Measurements from ENCODE around the gene ZNRF3.
"Not testable (repeated sequence)": the region's sequence is repeated elsewhere in the genome, so short reads cannot be mapped to it uniquely, and the experiment has no call there.

The ZNRF3 gene

DNA sequence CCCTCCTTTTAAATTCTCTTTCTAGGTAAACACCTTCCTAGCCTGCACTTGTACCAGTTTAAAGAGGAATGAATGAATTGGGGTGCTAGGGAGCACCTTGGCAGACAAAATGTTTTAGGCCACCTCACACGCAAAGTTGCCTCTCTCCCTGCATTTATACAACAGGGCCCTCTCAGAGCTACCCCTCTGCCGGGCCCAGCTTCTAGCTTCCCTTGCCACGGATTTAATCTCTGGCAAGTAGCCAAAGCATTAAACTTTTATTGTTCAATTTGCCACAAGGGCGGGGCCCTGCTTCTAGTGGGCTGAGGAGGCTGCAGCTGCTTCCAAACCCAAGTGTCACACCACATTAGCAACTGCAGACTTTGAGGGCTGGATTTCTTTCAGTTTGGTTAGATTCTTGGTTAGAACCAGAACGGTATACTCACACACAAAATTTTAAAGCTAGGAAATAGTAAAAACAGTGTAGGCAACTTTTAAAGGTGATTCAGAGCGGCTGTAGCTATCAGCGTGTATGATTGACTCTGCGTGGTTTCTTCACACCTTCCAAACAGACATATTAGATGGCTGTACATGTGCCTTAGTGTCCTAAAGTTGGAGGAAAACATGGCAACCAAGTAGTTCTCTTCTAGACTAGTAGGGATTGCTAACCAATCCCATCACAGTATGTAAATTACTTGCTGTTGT is 196.0 kb downstream of the ZNRF3 start:
- in situ Hi-C loops (cut with MboI; ENCODE audit: low sequenced_read_pairs), result no loop called here

DNA sequence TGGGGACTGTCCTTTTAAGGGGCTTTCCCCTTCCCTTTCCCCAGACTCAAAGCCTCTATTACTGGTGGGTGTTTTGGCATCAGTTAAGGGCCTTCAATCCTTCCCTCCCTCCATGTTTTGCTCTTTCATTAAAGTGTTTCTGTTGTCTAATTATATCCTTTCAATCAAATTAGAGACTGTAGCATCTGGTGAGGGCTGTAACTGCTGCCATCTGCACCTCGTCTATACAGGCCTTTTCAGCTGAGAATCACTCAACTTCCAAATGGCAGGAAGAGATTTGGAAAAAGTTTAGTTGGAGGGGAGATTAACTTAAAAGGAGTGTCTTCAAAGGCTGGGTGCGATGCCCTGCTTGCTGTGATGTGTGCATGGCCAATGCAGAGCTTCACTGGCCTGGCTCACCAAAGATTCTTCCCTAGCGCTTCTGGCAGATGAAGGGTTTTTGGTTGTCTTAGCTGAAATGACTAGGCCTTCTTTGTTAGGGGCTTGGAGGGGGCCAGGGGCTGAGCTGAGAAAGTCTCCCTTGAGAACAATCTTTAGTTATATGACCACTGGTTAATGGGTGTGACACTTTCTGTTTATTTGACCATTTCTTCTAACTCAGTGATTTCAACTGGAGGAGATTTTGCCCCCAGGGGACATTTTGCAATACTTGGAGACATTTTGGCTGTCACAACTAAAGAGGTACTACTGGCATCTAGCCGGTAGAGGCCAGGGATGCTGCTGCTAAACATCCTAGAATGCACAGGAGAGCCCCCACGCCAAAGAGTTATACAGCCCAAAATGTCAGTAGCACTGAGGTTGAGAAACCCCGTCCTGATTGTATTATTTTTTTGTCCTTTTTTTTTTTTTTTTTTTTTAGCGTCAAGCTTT is 197.0 kb downstream of the ZNRF3 start:
- in situ Hi-C loops (cut with MboI; ENCODE audit: low sequenced_read_pairs), result no loop called here

DNA sequence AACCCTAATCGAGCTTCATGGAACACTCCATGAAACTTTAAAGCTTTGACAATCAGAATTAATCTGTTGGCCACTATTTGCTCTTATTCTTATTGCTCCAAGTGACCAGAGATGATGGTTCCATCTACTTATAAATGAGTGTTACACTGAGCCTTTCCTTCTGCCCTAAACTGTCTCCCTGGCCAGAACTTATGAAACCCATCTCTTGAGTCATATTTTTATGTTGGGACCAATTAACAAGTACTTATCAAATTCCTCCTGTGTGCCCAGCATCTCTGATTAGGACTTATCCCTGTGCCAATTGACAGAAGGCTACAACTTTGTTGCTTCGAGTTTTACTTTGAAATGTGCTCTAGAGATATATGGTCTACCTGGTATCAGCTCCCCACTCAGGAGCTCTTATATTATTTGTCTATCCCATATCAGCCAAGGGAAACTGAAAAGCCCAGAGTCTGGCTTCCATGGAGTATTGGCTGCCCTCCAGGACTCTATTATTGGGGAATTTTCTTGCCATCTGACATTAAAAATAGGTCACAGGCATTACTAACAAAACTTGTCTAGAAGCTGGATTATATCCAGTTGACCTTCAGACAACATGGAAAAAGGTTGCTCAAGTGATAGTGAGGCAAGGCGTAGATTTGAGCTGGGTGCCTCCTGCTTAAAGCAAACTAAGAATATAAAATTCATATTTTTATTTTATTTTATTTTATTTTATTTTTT is 198.3 kb downstream of the ZNRF3 start:
- in situ Hi-C loops (cut with MboI; ENCODE audit: low sequenced_read_pairs), result no loop called here

DNA sequence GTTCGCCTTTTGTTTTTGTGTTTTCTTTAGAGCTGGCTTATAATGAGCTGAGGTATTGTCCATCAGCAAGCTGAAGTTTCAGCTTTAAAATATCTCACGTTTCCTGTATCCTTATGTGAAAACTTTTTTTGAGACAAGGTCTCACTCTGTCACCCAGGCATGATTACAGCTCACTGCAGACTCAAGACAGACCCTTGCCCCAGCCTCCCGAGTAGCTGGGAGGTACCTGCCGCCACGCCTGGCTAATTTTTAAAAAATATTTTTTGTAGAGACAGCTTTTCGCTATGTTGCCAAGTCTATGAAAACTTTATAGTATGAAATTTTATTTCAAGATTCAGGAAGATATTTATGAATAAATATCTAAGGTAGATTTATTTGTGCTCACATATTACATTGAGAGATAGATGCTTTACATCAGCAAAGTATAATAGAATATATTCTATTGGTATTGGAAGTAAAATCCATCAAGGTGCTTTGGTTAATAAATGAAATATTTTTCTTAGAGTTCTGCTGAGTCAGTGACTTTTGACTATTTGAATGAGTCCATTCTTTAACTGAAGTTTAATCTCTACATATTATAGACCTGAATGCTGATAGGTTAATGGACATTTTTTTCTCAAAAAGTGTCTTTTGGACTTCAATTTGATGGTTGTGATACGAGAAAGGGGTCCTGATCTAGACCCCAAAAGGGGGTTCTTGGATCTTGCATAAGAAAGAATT is 199.6 kb downstream of the ZNRF3 start:
- in situ Hi-C loops (cut with MboI; ENCODE audit: low sequenced_read_pairs), result no loop called here

DNA sequence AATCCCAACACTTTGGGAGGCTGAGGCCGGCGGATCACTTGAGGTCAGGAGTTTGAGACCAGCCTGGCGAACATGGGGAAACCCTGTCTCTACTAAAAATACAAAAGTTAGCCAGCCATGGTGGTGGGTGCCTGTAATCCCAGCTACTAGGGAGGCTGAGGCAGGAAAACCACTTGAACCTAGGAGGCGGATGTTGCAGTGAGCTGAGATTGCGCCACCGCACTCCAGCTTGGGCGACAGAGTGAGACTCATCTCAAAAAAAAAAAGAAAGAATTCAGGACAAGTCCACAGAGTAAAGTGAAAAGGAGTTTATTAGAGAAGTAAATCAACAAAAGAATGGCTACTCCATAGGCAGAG is 200.2 kb downstream of the ZNRF3 start:
- in situ Hi-C loops (cut with MboI; ENCODE audit: low sequenced_read_pairs), result not testable (repeated sequence)

DNA sequence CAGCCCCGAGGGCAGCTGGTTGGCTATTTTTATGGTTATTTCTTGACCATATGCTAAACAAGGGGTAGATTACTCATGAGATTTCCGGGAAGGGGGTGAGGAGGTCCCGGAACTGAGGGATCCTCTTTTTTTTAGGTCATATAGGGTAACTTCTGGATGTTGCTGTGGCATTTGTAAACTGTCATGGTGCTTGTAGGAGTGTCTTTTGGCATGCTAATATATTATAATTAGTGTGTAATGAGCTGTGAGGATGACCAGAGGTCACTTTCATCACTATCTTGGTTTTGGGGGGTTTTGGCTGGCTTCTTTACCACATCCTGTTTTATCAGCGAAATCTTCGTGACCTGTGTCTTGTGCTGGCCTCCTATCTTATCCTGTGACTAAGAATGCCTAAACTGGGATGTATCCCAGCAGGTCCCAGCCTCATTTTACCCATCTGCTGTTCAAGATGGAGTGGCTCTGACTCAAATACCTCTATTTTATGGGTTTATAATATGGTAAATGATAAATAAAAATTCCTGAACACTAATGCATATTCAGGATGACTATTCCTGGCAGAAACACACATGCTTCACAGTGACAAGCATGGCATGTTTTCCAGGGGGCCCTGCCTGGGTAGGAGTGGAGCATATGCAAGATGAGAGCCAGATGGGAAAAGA is 200.7 kb downstream of the ZNRF3 start:
- in situ Hi-C loops (cut with MboI; ENCODE audit: low sequenced_read_pairs), result no loop called here

DNA sequence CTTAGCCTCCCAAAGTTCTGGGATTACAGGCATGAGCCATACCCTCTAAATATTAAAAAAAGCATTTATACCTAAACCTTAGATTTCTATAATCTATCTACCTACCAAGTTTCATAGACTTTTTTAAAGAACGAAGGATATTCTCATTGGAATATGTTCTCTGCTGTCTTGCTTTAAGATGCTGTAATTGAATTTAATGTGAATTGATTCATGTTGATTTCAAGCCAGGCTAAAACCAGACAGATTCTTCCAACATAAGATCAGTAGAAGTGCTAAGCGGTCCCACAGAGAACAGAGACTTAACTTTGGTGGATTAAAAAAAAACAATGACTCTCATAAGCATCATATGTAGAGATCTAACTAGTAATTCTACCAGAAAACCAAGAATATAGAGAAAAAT is 203.6 kb downstream of the ZNRF3 start:
- in situ Hi-C loops (cut with MboI; ENCODE audit: low sequenced_read_pairs), result no loop called here

DNA sequence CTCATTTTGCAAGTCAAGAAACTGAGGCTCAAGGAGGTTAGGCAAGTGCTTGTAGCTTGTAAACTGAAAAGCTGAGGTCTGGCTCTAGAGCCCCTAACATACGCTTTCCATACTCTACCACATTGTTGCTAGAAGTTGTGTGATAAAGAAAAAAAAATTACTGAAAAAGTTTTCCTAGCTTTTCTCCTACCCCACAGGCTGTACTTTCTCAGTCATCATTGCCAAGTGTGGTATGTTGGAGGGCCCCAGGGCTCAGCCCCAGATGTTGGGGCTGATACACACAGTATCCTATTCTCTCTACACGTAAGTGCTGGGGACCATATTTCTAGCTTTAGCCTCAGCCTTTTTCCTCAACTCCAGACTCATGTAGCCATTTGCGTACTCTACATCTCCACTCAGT is 205.4 kb downstream of the ZNRF3 start:
- in situ Hi-C loops (cut with MboI; ENCODE audit: low sequenced_read_pairs), result no loop called here

DNA sequence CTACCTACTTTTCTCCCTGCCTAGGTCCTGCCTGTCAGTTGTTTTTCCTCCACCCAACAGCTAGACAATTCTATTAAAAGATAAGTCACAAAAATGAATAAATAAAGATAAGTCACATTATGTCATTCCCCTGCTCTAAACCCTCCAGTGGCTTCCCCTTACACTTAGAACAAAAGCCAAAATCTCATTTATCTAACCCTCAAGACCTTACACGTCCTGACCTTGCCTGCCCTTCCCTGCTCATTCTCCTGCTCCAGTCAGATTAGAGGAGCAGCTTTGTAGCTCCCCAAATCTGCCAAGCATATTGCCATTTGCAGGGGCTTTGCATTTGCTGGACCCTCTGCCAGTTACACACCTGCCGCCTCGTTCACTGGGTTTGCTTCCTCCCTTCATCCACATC is 206.1 kb downstream of the ZNRF3 start:
- in situ Hi-C loops (cut with MboI; ENCODE audit: low sequenced_read_pairs), result no loop called here

DNA sequence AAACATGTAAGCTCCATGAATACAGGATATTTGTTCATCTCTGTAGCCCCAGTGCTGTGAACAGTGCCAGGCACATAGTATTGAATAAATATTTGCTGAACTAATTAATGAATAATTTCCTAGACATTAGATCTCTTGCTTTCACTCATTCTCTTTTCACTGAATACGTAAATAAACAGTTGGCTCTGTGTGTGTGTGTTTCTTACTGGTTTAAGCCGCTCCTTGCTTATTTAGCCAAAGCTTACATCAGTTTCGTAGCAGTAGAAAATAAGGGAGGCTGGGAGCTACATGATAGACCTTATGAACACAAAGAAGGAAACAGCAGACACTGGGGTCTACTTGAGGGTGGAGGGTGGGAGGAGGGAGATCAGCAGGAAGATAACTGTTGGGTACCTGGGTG is 206.7 kb downstream of the ZNRF3 start:
- in situ Hi-C loops (cut with MboI; ENCODE audit: low sequenced_read_pairs), result no loop called here

DNA sequence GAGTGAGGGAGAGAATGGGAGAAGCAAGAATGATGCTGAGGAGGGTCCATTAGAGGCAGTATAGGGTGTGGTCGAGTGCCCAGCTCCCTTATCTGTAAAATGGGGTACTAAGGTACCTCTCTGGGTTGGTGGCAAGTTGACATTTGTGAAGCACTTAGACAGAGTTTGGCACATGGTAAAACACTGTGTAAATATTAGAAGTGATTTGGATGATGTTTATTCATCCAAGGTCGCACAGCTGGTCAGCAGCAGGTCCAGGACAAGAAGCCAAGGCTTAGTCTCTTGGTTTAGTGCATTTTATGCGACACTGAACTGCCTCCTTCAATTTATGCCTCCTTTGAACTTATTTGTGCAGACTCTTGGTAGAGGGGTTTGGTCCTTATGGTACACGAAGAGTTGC is 208.9 kb downstream of the ZNRF3 start:
- in situ Hi-C loops (cut with MboI; ENCODE audit: low sequenced_read_pairs), result no loop called here

DNA sequence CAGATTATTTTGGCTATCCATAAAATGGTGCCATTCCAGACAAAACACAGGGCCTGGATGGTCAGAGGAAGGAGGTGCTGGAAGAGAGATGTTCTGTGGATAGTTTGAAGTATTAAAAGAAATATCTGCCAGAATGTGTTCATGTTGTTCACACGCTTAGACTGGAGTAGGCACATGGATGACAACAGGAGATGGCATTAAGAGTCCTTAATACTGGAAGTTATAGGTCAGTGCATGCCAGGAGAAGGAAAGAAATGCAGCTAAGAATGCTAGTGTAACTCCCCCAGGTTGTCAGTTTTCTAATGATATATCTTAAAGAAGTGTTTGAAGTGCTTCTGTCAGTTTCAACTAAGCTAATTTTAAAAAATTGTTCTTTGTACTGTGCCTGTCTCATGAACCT is 209.7 kb downstream of the ZNRF3 start:
- in situ Hi-C loops (cut with MboI; ENCODE audit: low sequenced_read_pairs), result no loop called here

DNA sequence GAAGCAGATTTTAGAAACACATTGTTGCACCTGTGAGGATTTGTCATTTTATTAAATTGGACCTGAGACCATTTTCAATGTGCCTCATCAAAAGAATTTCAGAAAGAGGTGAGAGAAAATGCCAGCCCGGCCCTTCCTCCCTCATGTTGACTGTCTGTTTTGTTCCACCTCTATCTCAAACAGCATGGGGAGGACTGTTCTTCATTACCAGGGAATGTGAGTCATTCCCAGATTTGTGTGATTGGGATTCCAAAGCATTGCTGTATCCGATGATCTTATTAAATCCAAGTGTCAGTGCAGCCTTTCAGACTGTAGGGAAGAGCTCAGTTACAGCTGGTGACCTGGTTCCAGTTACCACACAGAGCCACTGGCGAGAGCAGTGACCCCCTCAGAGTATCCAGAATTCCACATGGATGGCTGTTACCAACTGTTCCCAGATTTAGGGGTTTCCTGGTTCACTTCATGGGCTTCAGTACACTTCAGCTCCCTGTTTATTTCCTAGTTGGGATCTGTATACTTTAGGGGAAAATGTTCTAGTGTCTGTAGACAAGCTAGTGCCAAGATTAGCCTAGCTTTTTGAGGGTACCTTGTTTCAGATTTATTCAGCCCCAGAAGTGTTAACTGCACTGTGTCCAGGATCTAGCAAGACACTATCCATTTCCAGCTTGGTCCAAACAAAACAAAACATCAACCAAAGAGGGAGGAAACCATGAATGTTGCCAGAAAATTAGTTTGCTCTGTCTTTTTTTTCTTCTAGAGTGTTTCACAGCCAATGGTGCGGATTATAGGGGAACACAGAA is 210.3 kb downstream of the ZNRF3 start:
- in situ Hi-C loops (cut with MboI; ENCODE audit: low sequenced_read_pairs), result no loop called here

DNA sequence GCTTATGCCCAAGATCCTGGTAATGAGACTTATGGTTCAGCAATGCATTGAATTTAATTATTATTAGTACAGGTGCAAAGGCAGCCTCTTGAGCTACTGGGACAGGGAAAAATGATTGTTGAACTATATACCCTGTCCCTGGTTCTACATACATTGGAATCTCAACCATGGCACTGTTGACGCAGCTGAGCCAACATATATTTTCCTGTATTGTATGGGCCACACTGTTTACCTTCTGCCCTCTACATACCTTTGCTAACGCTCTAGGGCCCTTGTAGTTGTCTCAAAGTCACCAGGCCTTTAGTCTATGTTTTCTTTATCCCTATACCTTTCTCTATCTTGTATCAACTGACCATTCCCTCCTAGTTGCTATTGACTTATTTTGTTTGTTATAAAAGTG is 212.1 kb downstream of the ZNRF3 start:
- in situ Hi-C loops (cut with MboI; ENCODE audit: low sequenced_read_pairs), result no loop called here

DNA sequence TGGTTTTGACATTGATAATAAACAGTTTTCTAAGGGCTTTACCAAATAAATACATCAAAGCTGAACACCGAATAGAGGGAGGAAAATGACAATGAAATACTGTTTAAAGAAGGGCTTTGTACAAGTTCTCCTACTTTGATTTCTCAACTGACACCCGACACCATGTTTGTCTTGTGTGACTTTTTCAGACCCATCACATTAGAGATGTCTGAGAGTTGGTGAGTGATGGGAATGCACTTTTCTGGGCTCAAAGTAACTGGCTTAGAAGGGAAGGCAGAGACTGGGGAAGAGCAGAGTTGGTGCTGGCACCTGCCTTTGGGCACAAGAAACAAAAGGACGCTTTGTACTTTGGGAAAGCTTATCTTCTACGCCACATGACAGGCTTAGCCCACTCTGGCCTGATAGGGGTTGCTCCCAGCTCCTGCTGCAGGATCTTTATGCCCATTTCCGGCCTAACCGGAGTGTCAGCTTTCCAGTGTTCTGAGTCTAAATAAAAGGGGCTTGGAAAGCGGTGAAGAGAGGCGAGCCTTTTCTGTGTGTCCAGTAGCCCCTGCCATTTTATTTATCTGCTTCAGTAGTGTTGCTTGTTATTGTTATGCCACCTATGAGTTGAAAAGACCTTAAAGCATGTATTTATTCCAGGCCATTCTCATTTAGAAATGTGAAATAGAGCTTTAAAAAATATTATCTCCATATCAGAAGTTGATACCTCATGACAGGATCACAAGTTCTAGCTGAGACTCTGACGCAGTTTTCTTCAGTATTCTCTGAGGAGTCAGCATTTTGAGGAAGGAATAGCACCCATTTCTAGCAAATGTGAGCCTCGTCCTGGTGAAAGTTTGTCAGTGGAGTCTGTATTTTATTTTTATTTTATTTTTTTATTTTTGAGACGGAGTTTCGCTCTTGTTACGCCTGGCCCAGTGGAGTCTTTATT is 213.6 kb downstream of the ZNRF3 start:
- in situ Hi-C loops (cut with MboI; ENCODE audit: low sequenced_read_pairs), result no loop called here

DNA sequence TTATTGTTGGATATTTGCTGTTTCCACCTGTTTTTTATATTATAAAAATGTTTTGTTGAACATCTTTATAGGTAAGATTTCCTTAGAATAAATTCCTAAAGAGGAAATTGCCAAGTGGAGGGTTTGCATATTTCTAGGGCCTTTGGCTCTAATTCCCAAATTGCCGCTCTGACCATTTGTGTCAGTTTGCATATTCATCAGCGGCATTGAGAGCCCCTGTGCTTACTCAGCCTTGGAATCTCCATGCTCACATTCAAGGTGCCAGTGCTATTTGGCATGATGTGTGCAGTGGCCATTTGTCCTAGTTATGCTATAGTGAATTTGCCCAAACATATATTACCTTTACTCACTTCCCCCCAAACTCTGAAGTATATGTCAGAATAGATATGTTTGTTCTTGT is 214.9 kb downstream of the ZNRF3 start:
- in situ Hi-C loops (cut with MboI; ENCODE audit: low sequenced_read_pairs), result no loop called here

DNA sequence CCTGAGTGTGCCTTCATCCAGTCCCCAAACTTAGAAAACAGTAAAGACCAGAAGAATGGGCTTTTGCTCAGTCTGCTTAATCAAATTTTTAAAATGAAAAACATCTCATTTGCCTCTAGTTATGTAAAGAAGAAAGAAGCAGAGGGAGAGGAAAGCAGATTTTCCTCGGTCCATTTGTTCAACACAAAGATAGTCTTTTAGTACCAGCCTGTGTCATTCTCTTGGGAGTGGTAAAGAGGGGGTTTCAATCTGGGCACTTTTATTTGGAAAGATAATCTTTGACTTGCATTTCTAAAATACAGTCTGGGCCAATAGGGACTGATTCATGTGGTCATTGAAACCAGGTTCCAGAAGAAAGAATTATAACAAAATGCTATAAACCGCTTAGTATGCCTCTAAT is 218.9 kb downstream of the ZNRF3 start:
- in situ Hi-C loops (cut with MboI; ENCODE audit: low sequenced_read_pairs), result no loop called here

DNA sequence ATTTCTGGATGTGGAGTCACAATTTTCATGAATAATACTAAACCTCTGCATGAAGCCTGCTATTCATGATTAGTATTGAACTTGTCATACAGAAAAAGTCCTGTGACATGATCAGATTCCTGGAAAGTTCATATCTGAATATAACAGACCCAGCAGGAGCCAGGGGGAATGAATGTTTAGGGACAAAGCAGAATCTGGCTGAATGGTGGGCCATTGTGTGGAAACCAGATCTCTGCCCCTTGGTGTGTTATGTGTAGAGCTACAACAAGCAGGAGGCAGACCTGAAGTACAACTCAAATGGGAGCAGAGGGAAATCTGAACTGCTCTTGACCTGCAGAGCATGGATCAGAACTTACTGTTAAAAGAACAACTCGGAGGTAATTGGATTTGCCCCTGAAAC is 219.7 kb downstream of the ZNRF3 start:
- in situ Hi-C loops (cut with MboI; ENCODE audit: low sequenced_read_pairs), result no loop called here

DNA sequence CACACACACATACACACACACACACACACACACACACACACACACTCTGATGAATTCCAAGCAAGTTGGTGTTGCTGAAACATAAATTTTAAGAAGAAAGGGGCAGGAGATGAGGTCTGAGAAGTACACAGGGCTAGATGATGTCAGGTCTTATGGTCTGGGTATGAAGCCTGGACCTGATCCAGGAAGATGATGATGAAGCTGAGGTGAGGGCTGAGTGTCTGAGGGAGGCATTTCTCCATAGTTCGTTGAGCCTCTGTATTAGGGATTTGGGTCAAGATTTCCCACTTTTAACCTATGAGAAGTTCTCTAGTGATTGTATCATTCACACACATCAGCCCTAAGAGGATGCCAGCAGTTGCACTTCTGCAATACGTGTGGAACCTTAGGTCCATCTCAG is 222.1 kb downstream of the ZNRF3 start:
- in situ Hi-C loops (cut with MboI; ENCODE audit: low sequenced_read_pairs), result no loop called here

Measured in HL-60/S4 treated with phorbol 12-myristate 13-acetate at 8.2 ng/mL for 4 days and 3 days (cell line).